IMR-90 (cell line): Measurements from ENCODE around the gene CHML. TPM values are rescaled to one million over a fixed set of nuclear protein-coding genes. Genes with fewer than 3 reads are reported as not detected.

Experiments used
- ATAC-seq: fragments of 200-7000 bp; cut with Tn5 transposase; 2 replicates; pipeline ENCODE4 v1.9.1; 2020; ENCODE audit warnings: low read depth, mild to moderate bottlenecking, moderate library complexity
- BruUV-seq: library from RNA; stranded (reverse); fragments of 400-500 nt; replicated peaks from 2 replicates; lab custom pipeline; 2021; lab: Mats Ljungman, UMichigan
- CTCF ChIA-PET: fragments of 300-600 bp; formaldehyde crosslinking; extraction: SDS; loops from one replicate; lab custom pipeline; 2021; ENCODE audit warnings: antibody characterized with exemption; lab: Yijun Ruan, JAX
- POLR2A ChIA-PET: fragments of 300-600 bp; sonication (Branson Sonifier 250); formaldehyde crosslinking; loops from one replicate; lab custom pipeline; 2022; ENCODE audit warnings: antibody characterized with exemption; ENCODE audit not compliant: unreplicated experiment; lab: Charles Lee
- DNase-seq: peaks from one replicate; pipeline ENCODE4 v3.0.0; 2013
- H2AFZ ChIP-seq: replicated peaks from 2 replicates; pipeline ENCODE3; 2013; ENCODE audit warnings: low read length, mild to moderate bottlenecking; ENCODE audit not compliant: poor library complexity
- H2AK5ac ChIP-seq: 2 replicates; pipeline ENCODE4 v1.6.1; 2013; ENCODE audit warnings: low read depth, low read length, inconsistent platforms
- H2AK9ac ChIP-seq: replicated peaks from 2 replicates; pipeline ENCODE3; 2013; ENCODE audit warnings: mild to moderate bottlenecking, low read depth, low read length, moderate library complexity; ENCODE audit not compliant: poor library complexity
- H2BK120ac ChIP-seq: 2 replicates; pipeline ENCODE4 v1.6.1; 2013; ENCODE audit warnings: low read depth, low read length, inconsistent platforms
- H2BK15ac ChIP-seq: 3 replicates; pipeline ENCODE4 v1.6.1; 2013; ENCODE audit warnings: low read depth, low read length, inconsistent platforms
- H2BK20ac ChIP-seq: 2 replicates; pipeline ENCODE4 v1.6.1; 2013; ENCODE audit warnings: low read depth, mild to moderate bottlenecking, inconsistent platforms, low read length, moderate library complexity
- H2BK5ac ChIP-seq: 2 replicates; pipeline ENCODE4 v1.6.1; 2013; ENCODE audit warnings: mild to moderate bottlenecking, low read depth, low read length, inconsistent platforms; ENCODE audit not compliant: poor library complexity, severe bottlenecking
- H3K14ac ChIP-seq: replicated peaks from 2 replicates; pipeline ENCODE4 v1.6.1; 2013; ENCODE audit warnings: low read depth, low read length, inconsistent platforms
- H3K18ac ChIP-seq: 2 replicates; pipeline ENCODE4 v1.6.1; 2013; ENCODE audit warnings: low read depth, low read length, control low read depth
- H3K23ac ChIP-seq: 2 replicates; pipeline ENCODE4 v1.6.1; 2013; ENCODE audit warnings: low read depth, low read length, inconsistent platforms
- H3K27ac ChIP-seq: 2 replicates; pipeline ENCODE4 v1.5.1; 2013; ENCODE audit warnings: mild to moderate bottlenecking, control low read depth, low read length; ENCODE audit not compliant: insufficient read depth
- H3K27me3 ChIP-seq: 2 replicates; pipeline ENCODE4 v1.6.1; 2013; ENCODE audit warnings: low read length; ENCODE audit not compliant: control insufficient read depth, insufficient read depth
- H3K36me3 ChIP-seq: 2 replicates; pipeline ENCODE4 v1.6.1; 2013; ENCODE audit warnings: low read length, mixed read lengths; ENCODE audit not compliant: control insufficient read depth, insufficient read depth
- H3K4ac ChIP-seq: 2 replicates; pipeline ENCODE4 v1.6.1; 2013; ENCODE audit warnings: low read depth, low read length, inconsistent platforms
- H3K4me1 ChIP-seq: 2 replicates; pipeline ENCODE4 v1.6.1; 2013; ENCODE audit warnings: low read length, mixed read lengths; ENCODE audit not compliant: control insufficient read depth, insufficient read depth
- H3K4me2 ChIP-seq: 2 replicates; pipeline ENCODE4 v1.6.1; 2013; ENCODE audit warnings: low read depth, mild to moderate bottlenecking, control low read depth, low read length, moderate library complexity
- H3K4me3 ChIP-seq: 2 replicates; pipeline ENCODE4 v1.5.1; 2013; ENCODE audit warnings: low read depth, mild to moderate bottlenecking, control low read depth, low read length, moderate library complexity; ENCODE audit not compliant: insufficient read depth
- H3K56ac ChIP-seq: 2 replicates; pipeline ENCODE4 v1.6.1; 2013; ENCODE audit warnings: low read length, inconsistent platforms; ENCODE audit not compliant: insufficient read depth; ENCODE audit errors: extremely low read depth
- H3K79me1 ChIP-seq, 2 experiments: 2 replicates each; pipeline ENCODE4 v1.6.1; 2013; ENCODE audit warnings: low read length in 2 of 2, inconsistent platforms in 1 of 2, low read depth in 1 of 2
- H3K9ac ChIP-seq: 2 replicates; pipeline ENCODE4 v1.6.1; 2013; ENCODE audit warnings: low read depth, low read length, control low read depth
- H3K9me1 ChIP-seq: 2 replicates; pipeline ENCODE4 v1.6.1; 2013; ENCODE audit warnings: low read length, inconsistent platforms; ENCODE audit not compliant: insufficient read depth
- H3K9me3 ChIP-seq: 2 replicates; pipeline ENCODE4 v1.6.1; 2013; ENCODE audit warnings: low read length; ENCODE audit not compliant: control insufficient read depth, insufficient read depth
- H4K20me1 ChIP-seq: 2 replicates; pipeline ENCODE4 v1.6.1; 2013; ENCODE audit warnings: low read length, inconsistent platforms; ENCODE audit not compliant: insufficient read depth
- H4K5ac ChIP-seq: 2 replicates; pipeline ENCODE4 v1.6.1; 2013; ENCODE audit warnings: mild to moderate bottlenecking, low read depth, low read length, control low read depth
- H4K8ac ChIP-seq, 2 experiments: 2 replicates each; pipeline ENCODE4 v1.6.1; 2013; ENCODE audit warnings: low read depth in 2 of 2, low read length in 2 of 2, control low read depth in 1 of 2, inconsistent platforms in 1 of 2
- H4K91ac ChIP-seq: 2 replicates; pipeline ENCODE4 v1.6.1; 2013; ENCODE audit warnings: low read depth, low read length, inconsistent platforms; ENCODE audit not compliant: insufficient read depth
- CEBPB ChIP-seq: IDR thresholded peaks from 2 replicates; pipeline ENCODE4 v1.6.1; 2012; ENCODE audit warnings: low read depth, low read length, improper control_type of control experiment
- CHD1 ChIP-seq: IDR thresholded peaks from 2 replicates; pipeline ENCODE4 v1.6.1; 2012; ENCODE audit warnings: low read depth, low read length, improper control_type of control experiment
- CTCF ChIP-seq: conservative IDR thresholded peaks from 2 replicates; pipeline ENCODE4 v1.5.1; 2012; ENCODE audit warnings: mild to moderate bottlenecking, low read depth, low read length, improper control_type of control experiment
- FOS ChIP-seq: fragments of 150-350 bp; IDR thresholded peaks from 2 replicates; pipeline ENCODE4 v1.6.1; 2016; ENCODE audit warnings: low read depth, low read length
- MAZ ChIP-seq: IDR thresholded peaks from 2 replicates; pipeline ENCODE4 v1.6.1; 2012; ENCODE audit warnings: low read depth, mild to moderate bottlenecking, low read length, improper control_type of control experiment, moderate library complexity, borderline replicate concordance
- POLR2A ChIP-seq: IDR thresholded peaks from 2 replicates; pipeline ENCODE4 v1.6.1; 2012; ENCODE audit warnings: mild to moderate bottlenecking, low read depth, low read length
- RAD21 ChIP-seq: IDR thresholded peaks from 2 replicates; pipeline ENCODE4 v1.6.1; 2012; ENCODE audit warnings: low read length, improper control_type of control experiment
- RCOR1 ChIP-seq: IDR thresholded peaks from 2 replicates; pipeline ENCODE4 v1.6.1; 2012; ENCODE audit warnings: mild to moderate bottlenecking, low read length, improper control_type of control experiment; ENCODE audit not compliant: insufficient replicate concordance
- RFX5 ChIP-seq: IDR thresholded peaks from 2 replicates; pipeline ENCODE4 v1.8.0; 2012; ENCODE audit warnings: low read depth, mild to moderate bottlenecking, low read length, moderate library complexity
- SMC3 ChIP-seq: fragments of 150-350 bp; IDR thresholded peaks from 2 replicates; pipeline ENCODE4 v1.6.1; 2016; ENCODE audit warnings: low read depth, mild to moderate bottlenecking, antibody characterized with exemption, low read length, moderate library complexity
- WGBS, 2 experiments: methylation state at CpG; one replicate each; pipeline versions ENCODE4 v1.1.5 to v1.1.7; 2013; ENCODE audit warnings: missing lambda C conversion rate in 2 of 2; ENCODE audit not compliant: insufficient read length in 1 of 2; ENCODE audit errors: extremely low coverage in 2 of 2; 5-methylcytosine and 5-hydroxymethylcytosine counted together
- dilution Hi-C: fragments of 300-500 bp; cut with HindIII; formaldehyde crosslinking; loops from one replicate; pipeline ENCODE4 v1.14.3; 2018; ENCODE audit warnings: low sequenced_read_pairs; ENCODE audit not compliant: unreplicated experiment
- in situ Hi-C: fragments of 300-500 bp; cut with MboI; formaldehyde crosslinking; loops from 3 replicates; pipeline ENCODE4 v1.14.3; 2019; ENCODE audit warnings: low sequenced_read_pairs, inconsistent platforms, mixed read lengths
- intact Hi-C: fragments of 100-400 bp; cut with micrococcal nuclease; formaldehyde crosslinking; loops from 2 replicates; pipeline ENCODE4 v1.10.0; 2022
- polyA plus RNA-seq, 3 experiments: library from polyadenylated mRNA; depleted of rRNA; stranded (reverse); fragments of >200 nt; gene quantifications; 2 replicates each; pipeline ENCODE4 v1.2.3, GENCODE V29; 2012; ENCODE audit warnings: low replicate concordance in 1 of 3
- total RNA-seq: library from RNA; depleted of rRNA; stranded (reverse); fragments of >200 nt; gene quantifications from 2 replicates; pipeline ENCODE4 v1.2.3, GENCODE V29; 2012

Gene CHML
- total and polyA plus RNA-seq, 2 of the 4 experiments (the other 2 are of a cell fraction): 5.3 to 25.6 TPM

DNA sequence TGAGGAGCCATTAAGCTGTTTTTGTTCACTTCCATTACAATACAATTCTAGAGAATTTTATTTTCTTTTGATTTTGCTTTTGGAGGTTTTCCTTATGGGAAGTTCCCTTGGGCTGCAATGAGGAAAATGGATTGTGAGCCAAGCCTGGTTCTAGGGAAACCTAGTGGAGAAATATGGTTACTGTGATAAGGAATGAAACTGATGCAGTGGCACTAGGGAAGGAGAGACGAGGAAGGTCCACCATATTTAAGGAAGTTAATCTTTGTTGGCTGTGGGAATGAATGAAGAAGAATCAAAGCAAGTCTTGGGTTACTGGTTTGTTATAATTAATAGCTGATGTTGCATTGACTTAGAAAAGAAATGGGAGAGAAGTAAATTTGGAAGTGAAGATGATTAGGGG, 28.4 kb downstream of the CHML start (continued):
- TF ChIP-seq CHD1: no peak

DNA sequence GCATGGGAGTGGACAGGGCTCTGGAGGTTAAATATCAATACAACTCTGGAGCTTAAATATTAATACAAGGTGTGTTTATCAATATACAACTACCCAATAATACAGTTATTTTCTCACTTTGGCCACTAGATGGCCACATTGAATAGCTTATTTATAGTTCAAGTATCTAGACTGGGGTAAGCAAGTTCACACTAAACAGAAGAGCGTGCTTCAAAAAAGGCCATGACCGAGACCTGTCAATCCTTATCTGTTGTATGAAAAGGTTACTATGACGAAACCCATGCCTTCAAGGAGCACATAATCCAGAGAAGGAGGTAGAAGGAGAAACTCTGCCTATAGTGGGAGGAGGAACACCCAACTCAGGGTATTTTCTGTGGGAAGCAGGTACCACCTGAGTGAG, 29.1 kb downstream of the CHML start:
- dilution Hi-C loops: no loop called here
- BruUV-seq: no TSS peak
- Histone ChIP-seq H3K9me1 (0 out of 2 replicates have a peak, but pooled peaks cover 3% of the 10 kb centered on the region), H4K5ac (peak overlapping the region; percentile 73; the same call in 1 of the 2 replicates), H3K36me3 (no peaks in the 10 kb centered on the region), H3K14ac (no peak overlapping the region), H3K18ac (peak overlapping the region; percentile 82), H4K20me1 (no peaks in the 10 kb centered on the region), H2AFZ (peak overlapping the region; percentile 56), H2BK15ac (0 out of 3 replicates have a peak overlapping the region, but pooled peaks have one; percentile 35), H2AK9ac (no peak overlapping the region), H3K4me3 (no peak overlapping the region), H4K91ac (no peak overlapping the region), H3K4me1 (peaks cover 15% of the 10 kb centered on the region), H3K79me1 (peaks cover 3 to 8% of the 10 kb centered on the region in 2 experiments; a peak in 1 of 4 replicates), H3K9ac (no peak overlapping the region), H2AK5ac (no peak overlapping the region), H2BK120ac (peak overlapping the region; percentile 75), H3K4ac (peak overlapping the region; percentile 51; the same call in 1 of the 2 replicates), H3K56ac (no peak overlapping the region), H2BK20ac (peak overlapping the region; percentile 86), H3K27ac (no peak overlapping the region), H3K9me3 (no peaks in the 10 kb centered on the region), H4K8ac (no peak overlapping the region; a peak in 1 of 4 replicates), H3K27me3 (no peaks in the 10 kb centered on the region), H3K4me2 (no peak overlapping the region), H3K23ac (no peak overlapping the region), H2BK5ac (no peak overlapping the region)
- intact Hi-C loops: loop anchor here (2.0 to 5.0 kb wide), 3 partner anchors 78 to 388 kb away; partner anchors contain the start of genes KMO and MAP1LC3C
- WGBS, 2 experiments: no CpG with 5 or more reads among the region's 3 CpGs
- ChIA-PET POLR2A (interaction anchor here (0.5 kb wide), 1 partner anchor 257 kb away, joined by 3 read pairs; no protein-coding TSS in a partner anchor), CTCF (interaction anchor here (0.5 to 2.7 kb wide), 21 partner anchors 10 to 1785 kb away, joined by 3 to 9 read pairs (median 4); partner anchors contain the start of genes EXO1 and MAP1LC3C)
- TF ChIP-seq RCOR1 (no peak), CEBPB (no peak), CTCF (peak; percentile 67), FOS (no peak), RAD21 (peak; percentile 77), RFX5 (no peak), POLR2A (no peak), SMC3 (peak; percentile 41; the same call in 1 of the 2 replicates), MAZ (no peak)
- peak; percentile 46 for ATAC-seq
- in situ Hi-C loops: loop anchor here (5.0 to 25.0 kb wide), 2 partner anchors 226 to 1701 kb away; no protein-coding TSS in a partner anchor
- DNase-seq: peak; percentile 79
